Right lobe of liver (tissue), 6 donors: ENCODE data around the gene TLCD3B. TPM values are rescaled to one million over a fixed set of nuclear protein-coding genes. Genes with fewer than 3 reads are reported as not detected.
A peak's percentile ranks its signal among the peaks of the same experiment; 100 is the strongest.

ENCODE experiments used
- ATAC-seq, 4 donors: fragments of 200-7000 bp; cut with Tn5 transposase; one replicate each; pipeline ENCODE4 v1.9.1; 2020; ENCODE audit warnings: mild to moderate bottlenecking in 4 of 4, moderate library complexity in 4 of 4
- DNase-seq, 3 donors: peaks; one replicate each; pipeline ENCODE4 v3.0.0-alpha.2; 2020
- H3K27ac ChIP-seq, 3 donors: fragments of 200-600 bp; one replicate each; pipeline ENCODE4 v1.8.0; 2022
- H3K27me3 ChIP-seq, 2 donors: fragments of 200-600 bp; one replicate each; pipeline ENCODE4 v1.8.0; 2022
- H3K36me3 ChIP-seq, 4 donors: fragments of 200-600 bp; sonication (generic) in 1 of 4; one replicate each; pipeline versions ENCODE4 v1.5.1 to v1.8.0; 2017 to 2022; ENCODE audit warnings: control low read depth in 1 of 4
- H3K4me1 ChIP-seq, 4 donors: fragments of 200-600 bp; sonication (generic) in 1 of 4; one replicate each; pipeline versions ENCODE4 v1.5.1 to v1.8.0; 2017 to 2022; ENCODE audit warnings: control low read depth in 1 of 4
- H3K4me3 ChIP-seq, 3 donors: fragments of 200-600 bp; one replicate each; pipeline ENCODE4 v1.8.0; 2022
- H3K9me3 ChIP-seq, 4 donors: fragments of 200-600 bp; sonication (generic) in 1 of 4; one replicate each; pipeline versions ENCODE4 v1.5.1 to v1.8.0; 2017 to 2022; ENCODE audit warnings: control low read depth in 1 of 4
- POLR2A ChIP-seq: fragments of 450-650 bp; IDR thresholded peaks from one replicate; pipeline ENCODE4 v1.6.1; 2017; ENCODE audit warnings: antibody characterized with exemption, mild to moderate bottlenecking
- WGBS: methylation state at CpG from one replicate; pipeline ENCODE4 v1.1.6; 2018; ENCODE audit warnings: low coverage, low lambda C conversion rate; ENCODE audit not compliant: insufficient coverage; ENCODE audit errors: missing lambda C conversion rate; 5-methylcytosine and 5-hydroxymethylcytosine counted together
- intact Hi-C, 2 donors: fragments of 100-400 bp; cut with DNase I; formaldehyde crosslinking; loops; one replicate each; pipeline versions ENCODE4 v1.11.2 to v1.14.1; 2022
- total RNA-seq, 6 experiments: library from RNA; depleted of rRNA in 2 of 6; stranded (reverse); fragments of >200 nt in 2 of 6; fragmentation: NEBNext Ultra II Directional in 3 of 6; extraction: Animal tissue kit (Norgen Biotek cat#: 25700) in 3 of 6; gene quantifications; one replicate each; pipeline versions ENCODE4 v1.1.0 to v1.2.4, GENCODE V29; 2016 to 2023
- TF ChIP-seq, protein P1 (sequence below), 4 donors: fragments of 200-600 bp in 3 of 4; fragments of 450-650 bp in 1 of 4; IDR thresholded peaks; one replicate each; pipeline versions ENCODE4 v1.5.1 to v1.8.0; 2016 to 2022; ENCODE audit warnings: antibody characterized with exemption in 4 of 4, mild to moderate bottlenecking in 2 of 4
- donor health status: DM: no; HTN: yes; CAD: no.
- donor health status: DM: no; HTN: no; CAD: no.
- donor health status: DM: no; HTN: no; CAD: no.
- donor health status: DM: no; HTN: yes; CAD: no.
- donor health status: DM: no; HTN: yes; CAD: no.

The TLCD3B gene
- total RNA-seq, 6 experiments from 2014 or later, result not detected

DNA sequence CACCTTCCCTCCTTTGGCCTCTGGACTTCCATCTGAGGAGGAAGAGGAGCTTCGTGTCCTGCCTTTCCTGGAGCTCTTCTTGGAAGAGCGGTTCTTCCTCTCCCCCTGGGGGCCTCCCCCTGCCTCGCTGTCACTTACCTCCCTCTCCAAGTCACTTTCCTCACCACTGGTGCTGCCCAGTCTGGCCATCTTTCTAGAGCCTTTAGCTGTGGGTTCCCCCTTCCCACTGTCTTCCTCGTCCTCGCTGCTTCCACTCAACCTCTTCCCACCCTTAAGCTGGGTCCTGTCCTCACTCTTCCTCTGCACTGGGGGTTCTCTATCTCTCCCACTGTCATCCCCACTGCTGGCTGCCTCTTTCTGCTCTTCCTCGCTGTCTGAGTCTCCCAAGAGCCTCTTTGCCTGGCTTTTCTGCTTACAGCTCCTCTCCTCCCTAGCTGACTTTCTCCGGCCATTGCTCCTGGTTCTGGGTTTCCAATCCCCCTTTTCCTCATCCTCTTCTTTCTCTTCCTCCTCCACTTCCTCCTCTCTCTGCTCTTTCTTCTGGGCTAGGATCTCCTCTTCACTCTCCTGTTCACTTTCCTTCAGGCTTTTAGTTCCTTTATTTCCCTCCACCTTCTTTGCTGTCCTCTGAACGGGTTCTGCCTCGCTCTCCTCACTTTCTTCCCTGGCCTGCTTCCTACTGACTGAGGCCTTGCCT is 37.0 kb downstream of the TLCD3B start:
- ATAC-seq (no peak), DNase-seq (no peak)
- no peak overlapping the region for H3K27ac ChIP-seq
- H3K4me1 ChIP-seq, result peaks cover 0 to 18% (median 6%) of the 10 kb centered on the region in 4 donors
- no peak overlapping the region for H3K4me3 ChIP-seq
- intact Hi-C loops, result loop anchor here in 1 of 2 donors (10.0 kb wide), 1 partner anchor 179 kb away; the partner anchor contains the start of genes PAGR1 and PRRT2
- no peaks in the 10 kb centered on the region for H3K9me3 ChIP-seq
- WGBS, result 76% methylated on average over 7 of the region's 9 CpGs
- TF ChIP-seq, protein P1, sequence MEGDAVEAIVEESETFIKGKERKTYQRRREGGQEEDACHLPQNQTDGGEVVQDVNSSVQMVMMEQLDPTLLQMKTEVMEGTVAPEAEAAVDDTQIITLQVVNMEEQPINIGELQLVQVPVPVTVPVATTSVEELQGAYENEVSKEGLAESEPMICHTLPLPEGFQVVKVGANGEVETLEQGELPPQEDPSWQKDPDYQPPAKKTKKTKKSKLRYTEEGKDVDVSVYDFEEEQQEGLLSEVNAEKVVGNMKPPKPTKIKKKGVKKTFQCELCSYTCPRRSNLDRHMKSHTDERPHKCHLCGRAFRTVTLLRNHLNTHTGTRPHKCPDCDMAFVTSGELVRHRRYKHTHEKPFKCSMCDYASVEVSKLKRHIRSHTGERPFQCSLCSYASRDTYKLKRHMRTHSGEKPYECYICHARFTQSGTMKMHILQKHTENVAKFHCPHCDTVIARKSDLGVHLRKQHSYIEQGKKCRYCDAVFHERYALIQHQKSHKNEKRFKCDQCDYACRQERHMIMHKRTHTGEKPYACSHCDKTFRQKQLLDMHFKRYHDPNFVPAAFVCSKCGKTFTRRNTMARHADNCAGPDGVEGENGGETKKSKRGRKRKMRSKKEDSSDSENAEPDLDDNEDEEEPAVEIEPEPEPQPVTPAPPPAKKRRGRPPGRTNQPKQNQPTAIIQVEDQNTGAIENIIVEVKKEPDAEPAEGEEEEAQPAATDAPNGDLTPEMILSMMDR (IDR thresholded peaks at IDR 0.05), result no peak
- TF ChIP-seq POLR2A, result no peak
- H3K27me3 ChIP-seq, result no peaks in the 10 kb centered on the region
- H3K36me3 ChIP-seq, result peaks cover 0 to 33% (median 9%) of the 10 kb centered on the region in 4 donors

DNA sequence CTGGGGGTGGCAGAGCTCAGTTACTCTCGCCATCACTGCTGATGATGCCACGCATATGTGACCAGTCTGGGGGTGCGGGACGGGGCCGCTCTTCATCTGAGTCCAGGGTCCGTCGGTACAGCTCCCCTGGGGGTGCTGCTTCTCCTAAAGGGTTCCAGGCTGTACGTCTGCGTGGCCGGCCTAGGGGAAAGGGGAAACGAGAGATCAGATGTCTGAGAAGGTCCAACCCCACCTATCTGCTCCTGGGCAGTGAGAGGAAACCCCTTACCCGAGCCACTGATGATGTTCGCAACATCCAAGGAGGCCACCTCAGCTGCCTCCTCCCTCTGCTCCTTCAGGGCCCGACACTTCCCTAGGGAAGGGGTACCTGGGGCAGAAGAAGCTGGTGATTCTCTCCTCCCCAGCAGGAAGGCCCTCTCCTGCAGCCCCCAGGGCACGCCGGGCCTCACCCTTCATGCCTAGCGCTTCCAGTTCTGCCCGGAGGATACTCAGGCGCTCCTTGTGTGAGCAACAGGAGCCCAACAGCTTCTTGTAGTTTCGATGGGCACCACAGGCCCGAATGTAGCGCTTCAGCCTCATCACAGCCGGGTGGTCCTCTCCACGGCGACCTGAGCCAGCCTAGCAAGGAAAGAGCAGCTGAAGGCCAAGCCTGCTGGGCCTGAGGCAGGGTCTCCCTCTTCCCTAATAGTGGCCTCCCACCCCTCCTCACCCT is 37.7 kb downstream of the TLCD3B start:
- no peak for ATAC-seq
- peaks cover 0 to 30% (median 9%) of the 10 kb centered on the region in 4 donors for H3K36me3 ChIP-seq
- intact Hi-C loops, result loop anchor here in 1 of 2 donors (10.0 kb wide), 1 partner anchor 179 kb away; the partner anchor contains the start of genes PAGR1 and PRRT2
- 100% methylated on average over 1 of the region's 25 CpGs for WGBS
- no peak overlapping the region for H3K4me3 ChIP-seq
- no peak overlapping the region for H3K27ac ChIP-seq
- TF ChIP-seq, protein P1 (IDR thresholded peaks at IDR 0.05), result no peak
- no peak for TF ChIP-seq POLR2A
- peaks cover 0 to 18% (median 6%) of the 10 kb centered on the region in 4 donors for H3K4me1 ChIP-seq
- H3K9me3 ChIP-seq, result no peaks in the 10 kb centered on the region
- DNase-seq, result peak in 1 of 3 donors; percentile 42
- no peaks in the 10 kb centered on the region for H3K27me3 ChIP-seq

DNA sequence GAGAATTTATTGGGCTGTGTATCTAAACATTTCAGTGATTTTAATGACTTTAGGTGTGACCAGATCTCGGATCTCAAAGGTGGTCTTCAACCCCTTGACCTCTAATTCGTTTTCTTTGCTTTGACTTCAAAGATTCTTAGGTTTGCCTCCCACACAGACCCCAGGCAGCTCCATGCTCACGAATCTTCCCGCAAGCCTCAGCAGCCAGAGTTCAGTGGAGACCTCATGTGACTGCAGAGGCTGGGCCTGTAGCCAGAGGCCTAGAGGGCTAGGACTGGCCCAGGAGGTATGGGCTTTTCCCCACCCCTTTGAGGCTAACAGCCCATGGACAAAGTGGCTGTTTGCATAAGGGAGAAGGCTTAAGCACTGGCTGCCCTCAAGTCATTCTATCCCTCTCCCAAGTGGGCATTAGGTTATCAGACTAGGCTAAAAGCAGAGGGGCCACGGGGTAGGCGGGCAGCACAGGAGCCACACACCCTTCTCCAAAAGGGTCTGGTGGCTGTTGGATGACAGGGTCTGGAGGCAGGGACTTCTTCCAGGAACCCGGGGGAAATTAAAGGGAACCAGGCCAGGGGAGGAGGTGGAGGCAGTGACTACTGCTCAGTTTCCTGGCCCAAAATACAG is 38.6 kb downstream of the TLCD3B start:
- Histone ChIP-seq H3K4me1 (peaks cover 0 to 18% (median 6%) of the 10 kb centered on the region in 4 donors), H3K27ac (peak overlapping the region in 1 of 3 donors; percentile 43), H3K36me3 (peaks cover 0 to 34% (median 12%) of the 10 kb centered on the region in 4 donors), H3K27me3 (no peaks in the 10 kb centered on the region), H3K9me3 (no peaks in the 10 kb centered on the region), H3K4me3 (no peak overlapping the region)
- peak in 1 of 3 donors; percentile 21 for DNase-seq
- ATAC-seq, result peak in 1 of 4 donors; percentile 16
- WGBS, result 39% methylated on average over 5 of the region's 7 CpGs
- no peak for TF ChIP-seq POLR2A
- TF ChIP-seq, protein P1 (IDR thresholded peaks at IDR 0.05), result no peak
- intact Hi-C loops, result loop anchor here in 1 of 2 donors (10.0 kb wide), 1 partner anchor 178 kb away; the partner anchor contains the start of genes PAGR1 and PRRT2

DNA sequence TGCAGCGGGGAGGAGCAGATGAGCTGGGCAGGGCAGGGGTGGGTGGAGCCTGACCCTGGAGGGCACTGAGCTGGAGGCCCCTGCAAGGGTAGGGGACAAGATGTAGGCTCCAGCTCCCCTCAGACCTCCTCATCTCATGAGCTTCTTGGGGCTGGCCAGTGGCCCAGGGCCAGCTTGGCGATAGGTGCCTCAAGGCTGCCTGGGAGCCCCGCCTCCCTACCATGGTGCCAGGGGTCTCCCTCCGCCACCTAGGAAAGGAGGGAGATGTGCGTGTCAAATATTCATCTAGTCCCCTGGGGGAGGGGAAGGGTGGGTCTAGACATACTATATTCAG is 39.5 kb downstream of the TLCD3B start:
- H3K4me1 ChIP-seq, result peaks cover 0 to 13% (median 3%) of the 10 kb centered on the region in 4 donors
- H3K36me3 ChIP-seq, result peaks cover 0 to 42% (median 17%) of the 10 kb centered on the region in 4 donors
- intact Hi-C loops, result loop anchor here in 1 of 2 donors (10.0 kb wide), 1 partner anchor 177 kb away; the partner anchor contains the start of genes PAGR1 and PRRT2
- WGBS, result no CpG with 5 or more reads among the region's 5 CpGs
- ATAC-seq (no peak), DNase-seq (peak in 1 of 3 donors; percentile 34)
- H3K27ac ChIP-seq, result no peak overlapping the region
- H3K27me3 ChIP-seq, result no peaks in the 10 kb centered on the region
- H3K9me3 ChIP-seq, result no peaks in the 10 kb centered on the region
- H3K4me3 ChIP-seq, result no peak overlapping the region
- TF ChIP-seq, protein P1 (IDR thresholded peaks at IDR 0.05), result no peak
- TF ChIP-seq POLR2A, result no peak
